Type B pancreatic cell (in vitro differentiated cells): ENCODE measurements around the gene KLHL29. TPM values are rescaled to one million over a fixed set of nuclear protein-coding genes. Genes with fewer than 3 reads are reported as not detected.

Experiments used
- DNase-seq: peaks from one replicate; pipeline ENCODE4 v3.0.0; 2021; ENCODE audit warnings: mixed read lengths; ENCODE audit not compliant: unreplicated experiment; ENCODE audit errors: extremely low spot score
- H3K27ac Mint-ChIP-seq: 2 replicates; pipeline ENCODE4 v1.8.0; 2021; ENCODE audit warnings: mild to moderate bottlenecking, mixed read lengths
- H3K27me3 Mint-ChIP-seq: 2 replicates; pipeline ENCODE4 v1.8.0; 2021; ENCODE audit warnings: mixed read lengths
- H3K36me3 Mint-ChIP-seq: 2 replicates; pipeline ENCODE4 v1.8.0; 2021; ENCODE audit warnings: mixed read lengths
- H3K4me1 Mint-ChIP-seq: one replicate; pipeline ENCODE4 v1.8.0; 2021; ENCODE audit warnings: mixed read lengths; ENCODE audit not compliant: unreplicated experiment
- H3K4me3 Mint-ChIP-seq: 2 replicates; pipeline ENCODE4 v1.8.0; 2021; ENCODE audit warnings: mild to moderate bottlenecking, mixed read lengths
- H3K9me3 Mint-ChIP-seq: 2 replicates; pipeline ENCODE4 v1.8.0; 2021; ENCODE audit warnings: mixed read lengths
- CTCF ChIP-seq: fragments of 200-600 bp; sonication (generic); conservative IDR thresholded peaks from 2 replicates; pipeline ENCODE4 v1.5.0; 2021; ENCODE audit warnings: antibody characterized with exemption, mild to moderate bottlenecking
- total RNA-seq: library from RNA; stranded (reverse); gene quantifications from 2 replicates; pipeline ENCODE4 v1.2.1, GENCODE V29; 2021; ENCODE audit warnings: low replicate concordance

KLHL29 gene
- total RNA-seq, 1 donor from 2014 or later: 24.1 TPM

DNA sequence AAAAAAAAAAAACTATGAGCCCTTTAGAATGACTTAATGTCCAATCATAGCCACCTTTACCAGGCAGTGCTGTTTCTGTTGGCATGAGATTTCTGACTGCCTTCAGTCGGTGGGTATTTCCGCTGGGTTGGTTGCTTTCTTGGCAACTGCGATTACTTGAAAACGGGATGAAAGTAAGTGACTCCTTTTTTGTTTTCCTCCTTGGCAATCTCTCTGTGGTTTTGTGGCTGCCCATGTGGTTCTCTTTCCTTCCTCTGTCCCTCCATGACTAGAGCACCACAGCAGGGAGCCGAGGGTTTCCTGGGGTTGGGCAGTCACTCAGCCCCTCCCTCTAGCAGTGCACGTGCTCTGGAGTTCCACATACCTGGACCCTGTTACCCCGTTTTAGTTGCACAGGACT lies 112.1 kb downstream of the KLHL29 start:
- no peak for DNase-seq
- Mint-ChIP-seq H3K27me3 (no peaks in the 10 kb centered on the region), H3K9me3 (no peaks in the 10 kb centered on the region), H3K36me3 (no peaks in the 10 kb centered on the region), H3K4me3 (no peak overlapping the region), H3K4me1 (peaks cover 53% of the 10 kb centered on the region), H3K27ac (peak overlapping the region; percentile 56)
- TF ChIP-seq CTCF: no peak

GRCh38 chr2:23497536-23497935 lies 112.6 kb downstream of the KLHL29 start:
- Mint-ChIP-seq H3K27ac (peak overlapping the region; percentile 56), H3K27me3 (no peaks in the 10 kb centered on the region), H3K4me1 (peaks cover 54% of the 10 kb centered on the region)

DNA sequence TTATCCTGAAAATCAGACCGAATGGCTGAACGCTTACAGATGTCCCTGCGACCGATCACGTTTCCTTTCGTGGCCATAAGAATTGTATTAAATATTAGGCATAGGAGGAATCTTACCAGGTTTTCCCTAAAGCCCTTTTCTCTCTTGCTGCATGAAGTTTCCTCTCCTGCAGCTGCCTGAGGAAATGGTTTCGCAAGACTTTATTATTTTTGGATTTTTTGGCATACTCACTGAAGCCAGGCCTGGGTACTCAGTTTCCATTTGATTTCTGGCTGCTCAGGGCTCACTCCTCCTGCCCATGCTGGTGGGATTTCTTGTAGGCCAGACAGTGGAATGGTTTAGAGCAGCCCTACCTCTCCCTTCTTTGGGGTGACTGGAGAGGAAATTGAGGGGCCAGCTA lies 114.0 kb downstream of the KLHL29 start:
- Mint-ChIP-seq H3K9me3 (no peaks in the 10 kb centered on the region), H3K36me3 (no peaks in the 10 kb centered on the region), H3K27ac (no peak overlapping the region), H3K27me3 (no peaks in the 10 kb centered on the region), H3K4me1 (peaks cover 56% of the 10 kb centered on the region), H3K4me3 (no peak overlapping the region)
- no peak for TF ChIP-seq CTCF
- DNase-seq: no peak

More at GRCh38 chr2:23497536-23497935, 112.6 kb downstream of the KLHL29 start:
- no peak overlapping the region for H3K4me3 Mint-ChIP-seq
- H3K9me3 Mint-ChIP-seq: no peaks in the 10 kb centered on the region
- no peak for TF ChIP-seq CTCF
- no peak for DNase-seq
- no peaks in the 10 kb centered on the region for H3K36me3 Mint-ChIP-seq

DNA sequence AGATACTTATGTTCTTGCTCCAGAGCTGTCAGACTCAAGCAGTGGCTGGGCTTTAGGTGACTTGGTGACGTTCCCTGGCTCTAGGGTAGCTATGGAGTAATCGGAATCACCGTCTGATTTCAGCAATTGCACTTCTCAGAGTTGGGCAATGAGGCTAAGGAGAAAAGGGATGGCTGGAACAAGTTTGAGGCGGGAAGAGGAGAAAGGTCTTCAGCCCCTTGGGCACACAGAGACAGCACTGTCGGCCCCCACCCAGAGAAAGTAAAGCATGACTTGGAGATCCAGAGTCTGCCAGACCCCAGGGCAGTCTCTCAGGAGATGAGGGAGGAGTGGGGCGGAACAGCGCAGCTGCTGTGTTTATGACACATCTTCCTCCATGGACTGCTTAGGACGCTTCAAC lies 114.5 kb downstream of the KLHL29 start:
- Mint-ChIP-seq H3K27ac (no peak overlapping the region), H3K27me3 (no peaks in the 10 kb centered on the region)
- TF ChIP-seq CTCF: no peak

GRCh38 chr2:23500836-23501235 lies 115.9 kb downstream of the KLHL29 start:
- H3K4me1 Mint-ChIP-seq: peaks cover 61% of the 10 kb centered on the region
- no peaks in the 10 kb centered on the region for H3K27me3 Mint-ChIP-seq
- DNase-seq: no peak
- no peak overlapping the region for H3K4me3 Mint-ChIP-seq
- no peak for TF ChIP-seq CTCF
- no peaks in the 10 kb centered on the region for H3K9me3 Mint-ChIP-seq
- no peak overlapping the region for H3K27ac Mint-ChIP-seq
- H3K36me3 Mint-ChIP-seq: no peaks in the 10 kb centered on the region

More for the DNA sequence above, 114.5 kb downstream of the KLHL29 start:
- DNase-seq: no peak
- no peak overlapping the region for H3K4me3 Mint-ChIP-seq
- H3K36me3 Mint-ChIP-seq: no peaks in the 10 kb centered on the region
- peaks cover 55% of the 10 kb centered on the region for H3K4me1 Mint-ChIP-seq
- no peaks in the 10 kb centered on the region for H3K9me3 Mint-ChIP-seq

DNA sequence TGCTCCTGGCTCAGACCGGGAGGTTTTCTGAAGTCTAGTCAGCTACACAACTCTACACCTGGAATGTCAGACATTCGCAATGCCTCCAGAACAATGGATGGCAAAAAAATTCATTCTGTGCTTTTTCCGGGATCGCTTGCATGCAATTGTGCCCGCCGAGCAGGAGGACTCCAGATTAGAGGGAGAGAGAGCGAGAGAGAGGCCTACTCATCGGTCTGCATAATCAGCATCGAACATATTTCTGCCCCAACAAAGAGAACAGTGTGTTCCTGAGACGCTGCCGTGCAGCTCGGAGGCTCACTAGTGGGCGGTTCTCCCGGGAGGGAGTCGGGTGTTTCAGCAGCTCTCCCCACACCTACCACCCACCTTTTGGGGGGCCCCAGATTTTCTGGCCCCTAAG lies 117.1 kb downstream of the KLHL29 start:
- no peaks in the 10 kb centered on the region for H3K27me3 Mint-ChIP-seq
- H3K4me1 Mint-ChIP-seq: peaks cover 68% of the 10 kb centered on the region
- H3K9me3 Mint-ChIP-seq: no peaks in the 10 kb centered on the region
- H3K27ac Mint-ChIP-seq: peak overlapping the region; percentile 5
- no peak for TF ChIP-seq CTCF
- no peak overlapping the region for H3K4me3 Mint-ChIP-seq
- H3K36me3 Mint-ChIP-seq: no peaks in the 10 kb centered on the region
- DNase-seq: no peak
